Hematopoietic multipotent progenitor cell (in vitro differentiated cells): ENCODE results near the gene PRSS1. TPM values are rescaled to one million over a fixed set of nuclear protein-coding genes. Genes with fewer than 3 reads are reported as not detected.
A peak's percentile ranks its signal among the peaks of the same experiment; 100 is the strongest.
"Not testable (repeated sequence)": the region's sequence is repeated elsewhere in the genome, so short reads cannot be mapped to it uniquely, and the experiment has no call there.

ENCODE experiments used
- DNase-seq, 3 donors: peaks; one replicate each; pipeline ENCODE4 v3.0.0-alpha.2; 2011 to 2015; ENCODE audit warnings: low read depth in 2 of 3, low spot score in 2 of 3
- total RNA-seq: library from RNA; depleted of rRNA; stranded (reverse); fragments of >200 nt; gene quantifications from one replicate; pipeline ENCODE4 v1.2.3, GENCODE V29; 2012

PRSS1 gene
- total RNA-seq, 1 donor = 0.27 TPM

DNA sequence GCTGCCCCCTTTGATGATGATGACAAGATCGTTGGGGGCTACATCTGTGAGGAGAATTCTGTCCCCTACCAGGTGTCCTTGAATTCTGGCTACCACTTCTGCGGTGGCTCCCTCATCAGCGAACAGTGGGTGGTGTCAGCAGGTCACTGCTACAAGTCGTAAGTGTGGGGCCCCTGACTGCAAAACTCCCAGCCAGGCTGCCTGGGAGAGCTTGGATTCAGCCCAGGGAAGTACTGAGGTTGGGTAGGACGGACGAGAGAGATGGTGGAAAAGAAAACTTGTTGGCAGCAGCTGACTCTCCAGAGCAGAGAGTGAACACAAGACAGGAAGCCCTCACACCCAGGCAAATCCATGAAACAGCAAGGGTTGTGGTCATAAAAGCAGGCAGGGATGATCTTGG is 22.8 kb downstream of the PRSS1 start:
- DNase-seq = no peak

DNA sequence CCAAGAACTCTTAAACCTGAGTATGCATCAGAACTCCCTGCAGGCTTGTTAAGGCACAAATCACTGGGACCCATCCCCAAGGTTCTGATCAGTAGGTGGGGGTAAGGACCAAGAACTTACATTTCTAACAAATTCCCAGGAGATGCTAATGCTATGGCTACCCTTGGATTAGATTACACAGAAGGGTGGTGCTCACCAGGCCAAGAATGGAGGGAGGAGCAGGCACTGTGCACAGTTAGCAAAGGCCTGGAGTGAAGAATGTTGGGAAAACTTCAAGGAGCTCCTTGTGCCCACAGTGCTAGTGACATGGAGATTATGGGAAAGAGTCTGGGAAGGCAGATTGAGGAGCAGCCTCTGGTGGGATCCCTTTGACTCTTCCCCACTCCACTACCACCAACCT is 23.4 kb downstream of the PRSS1 start:
- DNase-seq = no peak

DNA sequence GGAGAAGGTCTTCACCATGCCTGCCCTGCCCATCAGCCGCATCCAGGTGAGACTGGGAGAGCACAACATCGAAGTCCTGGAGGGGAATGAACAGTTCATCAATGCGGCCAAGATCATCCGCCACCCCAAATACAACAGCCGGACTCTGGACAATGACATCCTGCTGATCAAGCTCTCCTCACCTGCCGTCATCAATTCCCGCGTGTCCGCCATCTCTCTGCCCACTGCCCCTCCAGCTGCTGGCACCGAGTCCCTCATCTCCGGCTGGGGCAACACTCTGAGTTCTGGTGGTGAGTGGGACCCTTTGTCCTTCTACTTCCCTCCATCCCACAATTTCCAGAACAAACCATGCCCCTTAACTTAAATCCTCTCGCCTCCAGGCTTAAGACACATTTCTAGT is 24.0 kb downstream of the PRSS1 start:
- no peak for DNase-seq

DNA sequence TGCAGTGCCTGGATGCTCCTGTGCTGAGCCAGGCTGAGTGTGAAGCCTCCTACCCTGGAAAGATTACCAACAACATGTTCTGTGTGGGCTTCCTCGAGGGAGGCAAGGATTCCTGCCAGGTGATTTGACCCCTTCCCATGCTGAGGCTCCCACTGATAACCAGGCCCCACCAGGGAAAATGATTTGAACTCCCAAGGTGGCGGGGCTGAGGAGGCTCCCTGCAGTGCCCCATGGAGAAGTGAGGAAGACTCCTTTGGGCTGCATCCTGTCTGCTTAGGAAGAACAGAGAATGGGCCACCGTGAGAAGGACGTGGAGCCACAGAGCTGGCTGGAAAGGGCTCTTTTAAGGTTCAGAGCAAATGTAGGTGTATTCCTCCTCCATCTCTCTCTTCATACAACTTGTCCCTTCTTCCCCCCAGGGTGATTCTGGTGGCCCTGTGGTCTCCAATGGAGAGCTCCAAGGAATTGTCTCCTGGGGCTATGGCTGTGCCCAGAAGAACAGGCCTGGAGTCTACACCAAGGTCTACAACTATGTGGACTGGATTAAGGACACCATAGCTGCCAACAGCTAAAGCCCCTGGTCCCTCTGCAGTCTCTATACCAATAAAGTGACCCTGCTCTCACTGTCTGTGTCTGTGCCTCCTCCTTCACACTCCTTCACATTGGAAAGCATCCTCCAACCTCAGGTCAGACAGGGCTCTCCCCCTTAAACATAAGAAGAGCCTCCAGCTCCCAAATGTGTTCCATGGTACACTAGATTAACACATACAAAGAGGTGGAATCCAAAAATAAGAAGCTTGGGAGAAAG is 24.9 kb downstream of the PRSS1 start:
- no peak for DNase-seq

DNA sequence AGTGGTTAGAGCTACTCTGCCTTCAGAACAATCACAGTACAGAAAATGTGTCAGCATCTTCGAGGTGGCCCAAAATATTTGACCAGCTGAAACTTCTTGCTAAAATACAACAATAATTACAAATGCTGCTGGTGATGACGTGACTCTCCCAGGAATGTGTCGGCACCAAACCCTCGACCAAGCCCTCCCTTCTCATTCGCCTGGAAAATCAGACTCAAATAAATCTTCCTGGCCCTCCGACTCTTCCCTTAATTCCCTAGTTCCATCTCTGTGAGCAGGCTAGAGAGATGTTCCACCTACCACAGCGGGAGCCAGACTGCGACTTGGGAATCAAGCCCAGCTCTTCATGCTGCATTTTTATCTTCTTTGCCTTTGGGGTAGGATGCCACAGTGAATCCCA is 25.6 kb downstream of the PRSS1 start:
- DNase-seq = no peak

DNA sequence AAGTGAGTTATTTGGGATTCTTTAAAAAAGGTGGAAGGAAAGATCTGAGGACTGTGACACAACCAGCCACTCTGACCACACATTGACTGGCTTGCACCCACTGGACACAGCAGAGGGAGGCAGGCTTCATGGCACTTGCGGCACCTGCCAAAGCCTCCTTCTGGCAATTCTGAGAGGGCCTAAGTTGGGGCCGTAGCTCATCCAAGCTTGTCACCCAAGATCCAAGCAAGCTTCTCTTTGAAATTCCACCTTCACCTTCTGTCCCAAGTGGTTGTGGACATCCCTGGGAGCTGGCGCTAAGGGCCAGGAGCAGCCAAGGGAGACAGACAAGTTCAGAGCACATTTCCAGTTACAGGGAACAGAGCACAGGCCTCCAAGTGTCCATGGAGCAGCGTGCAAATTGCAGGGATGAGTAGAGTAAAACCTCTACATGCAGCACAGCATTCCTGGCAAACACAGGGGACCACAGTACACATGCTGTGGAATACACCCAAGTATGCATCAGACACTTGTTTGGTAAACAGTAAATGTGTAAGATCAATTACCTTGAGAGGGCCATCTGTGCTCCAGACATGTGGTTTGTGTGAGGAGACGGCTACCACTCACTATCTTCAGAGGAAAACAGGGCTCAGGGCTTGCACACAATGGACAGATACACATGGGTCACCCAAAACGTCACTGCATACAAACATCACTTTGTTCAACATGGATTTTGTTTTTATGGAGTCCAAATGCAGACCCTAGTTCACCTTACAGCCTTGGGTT is 26.3 kb downstream of the PRSS1 start:
- not testable (repeated sequence) for DNase-seq

DNA sequence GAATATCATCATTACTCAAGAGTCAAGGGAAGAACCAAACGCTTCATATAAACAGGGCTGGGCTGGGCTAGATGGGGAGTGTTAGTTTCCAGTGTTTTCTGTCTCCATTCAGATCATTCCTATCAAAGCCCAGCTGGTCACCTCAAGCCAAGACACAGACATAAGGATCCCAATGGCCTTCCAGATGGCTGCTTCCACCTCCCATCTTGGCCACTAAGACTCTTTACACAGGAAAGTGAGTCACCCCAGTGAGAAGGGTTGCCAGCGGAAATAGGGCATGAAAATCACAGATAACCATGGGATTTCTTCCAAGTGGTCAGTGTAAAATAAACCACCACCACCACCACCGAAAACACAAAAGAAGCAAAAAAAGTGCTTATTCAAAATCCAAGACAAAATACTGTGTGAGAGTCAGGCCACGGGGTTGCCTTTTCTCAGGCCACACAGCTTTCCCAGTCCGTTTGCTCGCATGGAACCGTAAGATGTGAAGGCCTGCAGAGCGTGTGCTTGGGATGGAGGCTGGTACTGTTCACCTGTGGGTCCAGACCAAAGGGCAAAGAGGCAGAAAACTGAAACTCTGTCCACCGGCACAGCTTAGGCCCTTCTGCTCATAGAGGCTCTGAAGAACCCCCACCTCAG is 27.1 kb downstream of the PRSS1 start:
- DNase-seq = no peak

DNA sequence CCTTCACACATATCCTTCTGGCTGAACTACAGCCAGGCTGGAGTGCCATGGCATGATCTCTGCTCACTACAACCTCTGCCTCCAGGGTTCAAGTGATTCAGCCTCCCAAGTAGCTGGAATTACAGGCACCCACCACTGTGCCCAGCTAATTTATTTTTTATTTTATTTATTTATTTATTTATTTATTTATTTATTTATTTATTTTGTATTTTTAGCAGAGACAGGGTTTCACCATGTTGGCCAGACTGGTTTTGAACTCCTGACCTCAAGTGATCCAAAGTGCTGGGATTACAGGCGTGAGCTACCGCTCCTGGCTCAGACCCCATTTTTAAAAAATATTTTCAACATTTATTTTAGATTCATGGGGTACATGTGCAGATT is 27.6 kb downstream of the PRSS1 start:
- not testable (repeated sequence) for DNase-seq

DNA sequence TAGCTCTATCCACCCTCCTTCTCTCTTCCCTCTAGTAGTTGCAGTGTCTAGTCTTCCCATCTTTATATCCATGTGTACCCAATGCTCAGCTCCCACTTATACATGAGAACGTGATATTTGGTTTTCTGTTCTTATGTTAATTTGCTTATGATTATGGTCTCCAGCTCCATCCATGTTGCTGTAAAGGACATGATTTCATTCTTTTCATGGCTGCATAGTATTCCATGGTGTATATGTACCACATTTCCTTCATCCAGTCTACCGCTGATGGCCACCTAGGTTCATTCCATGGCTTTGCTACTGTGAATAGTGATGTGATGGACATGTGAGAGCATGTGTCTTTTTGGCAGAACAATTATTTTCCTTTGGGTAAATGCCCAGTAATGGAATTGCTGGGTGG is 28.0 kb downstream of the PRSS1 start:
- DNase-seq = no peak

DNA sequence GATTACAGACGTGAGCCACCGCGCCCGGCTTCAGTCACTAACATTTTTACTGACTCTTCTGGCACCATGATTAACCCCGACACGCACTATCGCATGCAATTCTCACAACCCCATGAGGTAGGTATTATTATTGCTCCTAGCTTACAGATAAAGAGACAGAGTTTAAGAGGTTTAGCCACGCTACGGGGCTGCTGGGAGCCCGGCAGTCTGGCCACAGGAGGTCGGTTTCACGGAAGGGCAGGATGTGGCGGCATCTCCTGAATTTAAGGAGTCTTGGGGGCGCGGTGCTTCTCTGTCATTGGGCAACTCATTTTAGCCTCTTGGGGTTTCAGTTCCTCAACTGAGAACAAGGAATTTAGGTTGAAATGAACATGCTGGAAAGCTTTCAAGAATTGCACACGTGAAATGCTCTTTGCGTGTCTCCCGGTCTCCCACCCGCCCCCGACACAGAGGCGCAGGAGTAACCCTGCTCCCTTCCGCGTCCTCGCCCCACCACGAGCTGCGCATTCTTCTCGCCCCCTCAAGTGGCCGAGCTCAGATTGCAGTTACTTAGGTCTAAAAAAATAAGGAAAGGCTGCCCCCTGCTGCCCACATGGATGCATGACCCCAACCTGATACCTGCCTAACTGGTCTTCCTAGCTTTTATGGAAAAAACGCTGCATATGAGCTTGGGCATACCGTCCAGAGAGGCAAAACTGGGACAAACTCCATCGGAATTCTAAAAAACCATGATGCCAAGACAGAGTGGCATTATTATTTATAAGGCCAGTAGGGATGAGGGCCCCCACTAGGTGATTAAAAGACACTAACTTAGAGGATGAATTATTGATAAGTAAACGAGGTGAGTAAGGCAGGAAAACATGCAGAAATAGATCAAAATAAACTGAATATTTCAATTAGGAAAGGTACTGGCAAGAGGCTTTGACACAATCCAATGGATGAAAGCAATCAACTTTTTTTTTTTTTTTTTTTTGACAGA is 33.9 kb downstream of the PRSS1 start:
- peak in 2 of 3 donors; percentile 93 to 97 for DNase-seq

DNA sequence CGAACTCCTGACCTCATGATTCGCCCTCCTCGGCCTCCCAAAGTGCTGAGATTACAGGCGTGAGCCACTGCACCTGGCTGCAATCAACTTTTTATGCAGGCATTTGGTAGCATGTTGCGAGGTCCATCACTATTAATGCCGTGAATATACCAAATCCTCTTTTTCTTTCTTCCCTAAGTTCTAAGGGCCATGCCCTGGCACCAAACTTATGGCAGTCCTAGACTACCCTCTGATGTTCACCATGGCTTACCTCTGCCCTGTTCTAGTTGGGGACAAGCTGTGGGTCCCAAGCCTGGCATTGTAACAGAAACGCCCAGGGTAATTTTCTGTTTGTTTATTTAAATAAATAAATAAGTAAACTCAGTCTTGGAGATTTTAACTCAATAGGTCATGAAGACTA is 34.8 kb downstream of the PRSS1 start:
- peak in 1 of 3 donors; percentile 64 for DNase-seq

DNA sequence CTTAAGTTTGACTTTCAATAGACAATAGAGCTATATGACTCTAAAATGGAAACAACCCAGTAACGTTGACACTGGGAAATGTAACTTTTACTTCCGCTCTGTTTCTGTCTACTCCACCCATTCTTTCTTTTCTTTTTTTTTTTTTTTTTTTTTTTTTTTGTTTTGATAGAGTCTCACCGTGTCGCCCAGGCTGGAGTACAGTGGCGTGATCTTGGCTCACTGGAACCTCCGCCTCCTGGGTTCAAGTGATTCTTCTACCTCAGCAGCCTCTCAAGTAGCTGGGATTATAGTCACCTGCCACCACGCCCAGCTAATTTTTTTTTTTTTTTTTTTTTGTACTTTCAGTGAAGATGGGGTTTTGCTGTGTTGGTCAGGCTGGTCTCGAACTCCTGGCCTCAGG is 35.4 kb downstream of the PRSS1 start:
- DNase-seq = no peak

DNA sequence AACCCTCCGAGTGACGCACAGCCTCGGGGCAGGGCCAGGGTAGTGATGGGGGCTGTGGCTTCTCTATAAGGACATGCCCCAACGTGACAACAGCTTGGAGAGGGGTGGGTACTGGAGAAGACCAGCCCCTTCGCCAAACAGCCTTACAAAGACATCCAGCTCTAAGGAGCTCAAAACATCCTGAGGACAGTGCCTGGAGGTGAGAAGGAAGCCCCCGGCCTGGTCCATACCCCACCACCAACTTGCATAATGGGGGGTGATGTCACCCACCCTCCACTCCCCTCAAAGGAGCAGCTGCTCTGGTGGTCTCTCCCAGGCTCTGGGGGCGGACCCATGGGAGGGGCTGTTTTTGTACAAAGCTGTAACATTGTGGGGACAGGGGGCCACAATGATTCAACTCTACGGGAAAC is 36.6 kb downstream of the PRSS1 start:
- DNase-seq = no peak

DNA sequence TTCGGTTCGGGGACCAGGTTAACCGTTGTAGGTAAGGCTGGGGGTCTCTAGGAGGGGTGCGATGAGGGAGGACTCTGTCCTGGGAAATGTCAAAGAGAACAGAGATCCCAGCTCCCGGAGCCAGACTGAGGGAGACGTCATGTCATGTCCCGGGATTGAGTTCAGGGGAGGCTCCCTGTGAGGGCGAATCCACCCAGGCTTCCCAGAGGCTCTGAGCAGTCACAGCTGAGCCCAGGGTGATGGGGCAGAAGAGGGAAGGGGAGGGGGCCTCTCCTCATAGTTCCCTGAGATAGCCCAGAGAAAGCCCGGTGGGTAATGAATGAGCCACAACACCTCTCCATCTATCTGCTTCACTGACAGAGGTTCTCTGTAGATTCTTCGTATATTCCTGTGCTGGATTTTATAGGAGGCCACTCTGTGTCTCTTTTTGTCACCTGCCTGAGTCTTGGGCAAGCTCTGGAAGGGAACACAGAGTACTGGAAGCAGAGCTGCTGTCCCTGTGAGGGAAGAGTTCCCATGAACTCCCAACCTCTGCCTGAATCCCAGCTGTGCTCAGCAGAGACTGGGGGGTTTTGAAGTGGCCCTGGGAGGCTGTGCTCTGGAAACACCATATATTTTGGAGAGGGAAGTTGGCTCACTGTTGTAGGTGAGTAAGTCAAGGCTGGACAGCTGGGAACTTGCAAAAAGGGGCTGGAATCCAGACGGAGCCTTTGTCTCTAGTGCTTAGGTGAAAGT is 37.9 kb downstream of the PRSS1 start:
- DNase-seq = no peak

DNA sequence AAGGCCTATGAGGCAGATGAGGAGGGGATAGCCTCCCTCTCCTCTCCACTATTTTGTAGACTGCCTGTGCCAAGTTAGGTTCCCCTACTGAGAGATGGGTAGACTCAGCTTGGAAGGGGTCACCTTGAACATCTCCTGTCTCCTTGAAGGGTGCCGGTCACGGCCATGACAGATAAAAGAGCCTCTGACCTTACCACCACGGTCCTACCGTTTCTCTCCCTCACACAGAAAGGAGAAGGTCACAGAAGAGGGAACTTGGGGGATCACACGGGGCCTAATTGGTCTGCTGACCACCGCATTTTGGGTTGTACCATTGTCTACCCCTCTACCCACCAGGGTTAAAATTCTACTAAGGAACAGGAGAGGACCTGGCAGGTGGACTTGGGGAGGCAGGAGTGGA is 38.5 kb downstream of the PRSS1 start:
- DNase-seq = no peak

DNA sequence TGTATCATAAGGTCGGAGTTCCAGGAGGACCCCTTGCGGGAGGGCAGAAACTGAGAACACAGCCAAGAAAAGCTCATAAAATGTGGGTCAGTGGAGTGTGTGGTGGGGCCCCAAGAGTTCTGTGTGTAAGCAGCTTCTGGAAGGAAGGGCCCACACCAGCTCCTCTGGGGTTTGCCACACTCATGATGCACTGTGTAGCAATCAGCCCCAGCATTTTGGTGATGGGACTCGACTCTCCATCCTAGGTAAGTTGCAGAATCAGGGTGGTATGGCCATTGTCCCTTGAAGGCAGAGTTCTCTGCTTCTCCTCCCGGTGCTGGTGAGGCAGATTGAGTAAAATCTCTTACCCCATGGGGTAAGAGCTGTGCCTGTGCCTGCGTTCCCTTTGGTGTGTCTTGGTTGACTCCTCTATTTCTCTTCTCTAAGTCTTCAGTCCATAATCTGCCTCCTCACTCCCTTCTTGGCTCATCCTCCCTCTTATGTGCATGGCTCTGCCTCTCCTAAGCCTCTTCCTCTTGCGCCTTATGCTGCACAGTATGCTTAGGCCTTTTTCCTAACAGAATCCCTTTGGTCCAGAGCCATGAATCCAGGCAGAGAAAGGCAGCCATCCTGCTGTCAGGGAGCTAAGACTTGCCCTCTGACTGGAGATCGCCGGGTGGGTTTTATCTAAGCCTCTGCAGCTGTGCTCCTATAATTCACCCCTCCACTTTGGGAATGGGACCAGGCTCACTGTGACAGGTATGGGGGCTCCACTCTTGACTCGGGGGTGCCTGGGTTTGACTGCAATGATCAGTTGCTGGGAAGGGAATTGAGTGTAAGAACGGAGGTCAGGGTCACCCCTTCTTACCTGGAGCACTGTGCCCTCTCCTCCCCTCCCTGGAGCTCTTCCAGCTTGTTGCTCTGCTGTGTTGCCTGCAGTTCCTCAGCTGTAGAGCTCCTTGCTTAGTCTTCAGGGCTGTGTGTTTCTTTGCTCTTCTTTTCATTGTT is 39.3 kb downstream of the PRSS1 start:
- no peak for DNase-seq

DNA sequence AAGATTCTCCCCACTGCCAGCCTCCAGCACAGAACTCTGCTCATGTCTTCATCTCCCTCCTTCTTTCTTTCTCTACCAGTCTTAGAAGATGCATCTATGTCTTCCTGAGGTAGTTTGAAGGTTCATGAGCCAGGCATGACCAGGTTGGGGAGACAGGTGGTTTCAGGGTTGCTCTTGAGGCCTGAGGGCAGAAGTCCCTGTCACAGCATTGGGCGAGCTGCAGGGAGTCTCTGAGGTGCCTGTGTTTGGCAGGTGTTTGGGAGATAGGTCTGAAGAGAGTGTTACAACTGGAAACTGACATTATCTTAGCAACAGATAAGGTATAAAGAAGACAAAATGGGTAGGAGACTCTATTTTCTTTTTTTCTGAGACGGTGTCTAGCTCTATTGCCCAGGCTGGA is 40.2 kb downstream of the PRSS1 start:
- DNase-seq = no peak

DNA sequence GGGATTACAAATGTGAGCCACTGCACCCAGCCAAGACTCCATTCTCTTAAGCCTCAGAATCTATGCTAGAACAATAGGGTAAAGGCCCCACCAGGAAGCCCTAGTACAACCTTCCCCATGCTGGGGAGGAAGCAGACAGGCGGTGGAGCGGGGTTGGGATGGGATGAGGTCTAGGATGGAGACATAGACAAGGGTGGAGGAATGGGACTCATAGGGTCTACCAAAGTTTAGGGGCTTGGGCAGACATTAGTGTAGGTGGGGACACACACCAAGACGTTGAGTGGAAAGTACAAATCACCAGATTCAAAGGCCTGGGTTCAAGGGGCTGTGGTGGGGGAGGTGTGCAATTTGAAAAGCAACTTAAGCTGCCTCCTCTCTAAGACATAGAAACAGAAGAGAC is 40.8 kb downstream of the PRSS1 start:
- no peak for DNase-seq

DNA sequence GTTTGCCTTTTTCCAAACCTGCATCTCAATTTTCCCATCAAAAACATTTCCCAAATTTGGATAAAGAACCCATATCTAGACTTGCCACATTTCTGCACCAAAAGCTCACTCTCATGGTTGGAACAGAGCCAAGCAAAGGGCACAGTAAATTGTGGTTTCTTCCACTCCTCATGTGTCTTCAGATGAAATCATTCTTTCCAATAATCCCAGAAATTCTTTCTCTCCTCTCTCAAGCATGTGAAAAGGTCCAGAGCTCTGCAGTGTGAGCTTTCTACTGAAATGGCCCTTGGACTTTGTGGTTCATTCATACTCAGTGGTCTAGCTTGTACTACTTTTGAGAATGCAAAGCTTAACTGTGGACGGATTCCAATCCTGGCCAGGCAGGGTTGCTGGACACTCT is 41.3 kb downstream of the PRSS1 start:
- peak in 1 of 3 donors; percentile 65 for DNase-seq
